ENCODE results near the gene ACD.
A peak's percentile ranks its signal among the peaks of the same experiment; 100 is the strongest.

The ACD gene

GRCh38 chr16:67675999-67676398, 15.9 kb upstream of the ACD start:
- DNase-seq (ENCODE audit: low read depth in 2 of 2) = no peak

GRCh38 chr16:67675579-67675935, 15.5 kb upstream of the ACD start:
- no peak for DNase-seq (ENCODE audit: low read depth in 2 of 2)

- DNase-seq (ENCODE audit: low read depth in 2 of 2) = no peak
Observed at GRCh38 chr16:67674851-67675578, 15.0 kb upstream of the ACD start.

- no peak for DNase-seq (ENCODE audit: low read depth in 2 of 2)
Observed at GRCh38 chr16:67673712-67674580, 13.9 kb upstream of the ACD start.

GRCh38 chr16:67672739-67673662, 12.9 kb upstream of the ACD start:
- DNase-seq (ENCODE audit: low read depth in 2 of 2) = no peak

- no peak for DNase-seq (ENCODE audit: low read depth in 2 of 2)
Observed at GRCh38 chr16:67672306-67672705, 12.2 kb upstream of the ACD start.

GRCh38 chr16:67669499-67670101, 9.5 kb upstream of the ACD start:
- no peak for DNase-seq (ENCODE audit: low read depth in 2 of 2)

- DNase-seq (ENCODE audit: low read depth in 2 of 2) = no peak
Observed at GRCh38 chr16:67668495-67669157, 8.6 kb upstream of the ACD start.

GRCh38 chr16:67667817-67668494, 7.9 kb upstream of the ACD start:
- DNase-seq (ENCODE audit: low read depth in 2 of 2) = peak; percentile 72 to 80

- no peak for DNase-seq (ENCODE audit: low read depth in 2 of 2)
Observed at GRCh38 chr16:67667453-67667816, 7.4 kb upstream of the ACD start.

GRCh38 chr16:67666559-67667452, 6.7 kb upstream of the ACD start, which contains the start of the genes C16orf86 and ENKD1:
C16orf86 (plus strand) TSS chr16:67666814; CDS start chr16:67666971, 157 bp downstream.
ENKD1 (minus strand) TSS chr16:67666750; CDS start chr16:67666442, 308 bp downstream.
- peak; percentile 65 to 74 for DNase-seq (ENCODE audit: low read depth in 2 of 2)

GRCh38 chr16:67666032-67666551, 6.0 kb upstream of the ACD start:
- no peak for DNase-seq (ENCODE audit: low read depth in 2 of 2)

GRCh38 chr16:67665598-67665997, 5.5 kb upstream of the ACD start:
- DNase-seq (ENCODE audit: low read depth in 2 of 2) = no peak

- DNase-seq (ENCODE audit: low read depth in 2 of 2) = no peak
Observed at GRCh38 chr16:67664871-67665270, 4.8 kb upstream of the ACD start.

- DNase-seq (ENCODE audit: low read depth in 2 of 2) = no peak
Observed at GRCh38 chr16:67664258-67664657, 4.2 kb upstream of the ACD start.

- no peak for DNase-seq (ENCODE audit: low read depth in 2 of 2)
Observed at GRCh38 chr16:67663877-67664222, 3.8 kb upstream of the ACD start.

GRCh38 chr16:67663151-67663876, 3.3 kb upstream of the ACD start:
- DNase-seq (ENCODE audit: low read depth in 2 of 2) = no peak

GRCh38 chr16:67662653-67663010, 2.6 kb upstream of the ACD start:
- no peak for DNase-seq (ENCODE audit: low read depth in 2 of 2)
